Measurements from ENCODE around the gene CAB39.

DNA sequence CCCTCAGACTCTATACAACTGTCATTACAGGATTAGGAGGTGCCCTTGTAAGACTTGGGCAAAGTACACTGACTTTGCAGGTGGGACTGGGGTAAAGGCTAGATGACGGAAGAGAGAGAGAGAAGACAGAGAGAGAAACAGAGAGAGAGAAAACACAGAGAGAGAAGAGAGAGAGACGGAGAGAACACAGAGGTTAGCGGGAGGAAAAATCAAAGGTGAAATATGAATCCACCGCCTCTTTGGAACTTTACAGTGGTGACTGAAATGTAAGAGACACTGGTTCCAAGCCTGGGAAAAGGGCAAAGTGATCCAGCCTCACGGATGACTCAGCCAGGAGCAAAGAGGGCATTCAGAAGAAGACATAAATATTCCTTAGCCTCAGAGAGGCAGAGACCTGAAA is 25.1 kb upstream of the CAB39 start:
- TF ChIP-seq BHLHE40 (IDR thresholded peaks at IDR 0.05; ENCODE audit: borderline replicate concordance) (no peak), FOXA1 (IDR thresholded peaks at IDR 0.05) (no peak), SP1 (IDR thresholded peaks at IDR 0.05) (no peak), FOXM1 (IDR thresholded peaks at IDR 0.05; ENCODE audit: borderline replicate concordance) (no peak), ARNT (IDR thresholded peaks at IDR 0.05) (no peak), SUZ12 (IDR thresholded peaks at IDR 0.05) (no peak)
- TF ChIP-seq, protein P1, sequence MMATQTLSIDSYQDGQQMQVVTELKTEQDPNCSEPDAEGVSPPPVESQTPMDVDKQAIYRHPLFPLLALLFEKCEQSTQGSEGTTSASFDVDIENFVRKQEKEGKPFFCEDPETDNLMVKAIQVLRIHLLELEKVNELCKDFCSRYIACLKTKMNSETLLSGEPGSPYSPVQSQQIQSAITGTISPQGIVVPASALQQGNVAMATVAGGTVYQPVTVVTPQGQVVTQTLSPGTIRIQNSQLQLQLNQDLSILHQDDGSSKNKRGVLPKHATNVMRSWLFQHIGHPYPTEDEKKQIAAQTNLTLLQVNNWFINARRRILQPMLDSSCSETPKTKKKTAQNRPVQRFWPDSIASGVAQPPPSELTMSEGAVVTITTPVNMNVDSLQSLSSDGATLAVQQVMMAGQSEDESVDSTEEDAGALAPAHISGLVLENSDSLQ (IDR thresholded peaks at IDR 0.05): no peak
